Activated CD8-positive, alpha-beta memory T cell treated with anti-CD3 and anti-CD28 coated beads for 48 hours (primary cell): ENCODE data around the gene CHAF1A.

ENCODE experiments used
- DNase-seq, 3 experiments: peaks; one replicate each; pipeline ENCODE4 v3.0.0-alpha.2; 2020; ENCODE audit warnings: low read depth in 2 of 3, low spot score in 2 of 3

Gene CHAF1A

DNA sequence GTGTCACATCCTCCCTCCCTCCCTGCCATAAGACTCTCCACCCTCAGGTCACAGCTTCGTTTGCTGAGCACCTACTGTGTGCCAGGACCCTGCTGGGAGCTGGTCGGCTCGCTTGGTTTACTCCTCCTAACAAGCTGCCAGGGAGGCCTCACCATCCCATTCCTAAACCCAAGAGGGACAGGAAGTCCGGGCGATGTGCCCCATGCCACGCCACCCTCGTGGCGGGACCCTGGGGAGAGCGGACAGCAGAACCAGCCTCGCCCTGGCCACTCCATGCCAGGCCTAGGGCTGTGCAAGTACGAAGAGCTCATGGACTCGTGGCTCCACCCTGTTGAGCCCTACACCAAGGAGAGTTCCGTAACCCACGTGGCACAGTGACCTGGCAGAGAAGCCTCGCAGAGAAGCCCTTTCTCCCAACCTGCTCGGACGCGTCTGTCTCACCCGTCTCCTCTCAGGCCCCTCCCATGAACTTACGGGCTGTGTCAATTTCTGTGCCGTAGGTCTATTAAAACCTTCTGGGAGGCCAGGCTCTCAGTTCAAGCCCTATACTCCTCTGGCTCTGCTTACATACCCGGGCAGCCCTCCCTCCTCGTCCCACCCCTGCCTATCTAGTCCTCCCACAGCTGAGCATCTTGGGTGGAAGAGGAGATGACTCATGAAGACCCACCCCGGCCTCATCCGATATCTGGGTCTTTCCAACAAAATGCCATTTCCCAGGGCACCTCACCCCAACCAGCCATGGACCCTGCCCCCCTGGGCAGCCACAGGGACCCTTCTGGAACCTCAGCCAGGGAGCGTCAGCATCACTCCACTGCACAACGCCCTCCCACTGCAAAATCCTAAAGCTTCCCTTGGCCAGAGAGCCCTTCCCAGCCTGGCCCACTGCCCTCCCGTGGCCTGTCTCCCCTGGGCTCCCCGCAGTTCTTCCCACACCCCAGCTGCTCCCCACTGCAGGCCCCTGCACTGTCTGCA, 52.6 kb downstream of the CHAF1A start:
- no peak for DNase-seq

DNA sequence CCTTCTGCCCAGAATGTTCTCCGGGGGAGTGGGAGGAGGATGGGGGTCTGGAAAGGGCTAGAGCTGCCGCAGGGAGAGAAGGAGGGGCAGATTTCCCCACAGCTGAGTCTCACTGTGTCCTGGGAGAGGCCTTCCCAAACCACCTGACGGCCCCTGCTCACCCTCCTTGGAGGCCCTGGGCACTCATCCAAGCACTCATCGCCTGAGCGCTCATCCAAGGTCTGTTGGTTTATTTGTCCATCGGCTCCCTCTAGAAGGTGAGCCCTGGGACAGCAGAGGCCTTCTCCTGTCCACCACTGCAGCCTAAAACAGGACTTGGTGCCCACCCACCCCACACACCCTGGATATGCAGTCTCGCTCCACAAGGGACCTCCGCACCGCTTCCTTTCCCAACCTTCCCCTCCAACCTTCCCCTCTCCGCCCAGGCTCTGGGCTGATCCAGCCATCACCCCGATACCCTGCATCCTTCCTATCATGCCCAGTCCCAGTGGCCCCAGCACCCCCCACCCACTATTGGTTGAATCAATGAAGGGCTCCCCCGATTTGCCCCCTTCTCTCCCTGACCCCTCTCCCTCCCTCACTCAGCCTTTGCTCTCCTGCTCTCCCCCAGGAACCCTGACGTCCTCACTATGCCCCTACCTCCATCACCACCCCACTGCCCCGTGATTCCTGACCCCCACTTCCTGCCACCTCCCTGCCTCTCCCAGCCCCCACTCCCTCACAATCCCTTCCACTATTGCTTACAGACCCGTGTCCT, 53.5 kb downstream of the CHAF1A start:
- DNase-seq = no peak

DNA sequence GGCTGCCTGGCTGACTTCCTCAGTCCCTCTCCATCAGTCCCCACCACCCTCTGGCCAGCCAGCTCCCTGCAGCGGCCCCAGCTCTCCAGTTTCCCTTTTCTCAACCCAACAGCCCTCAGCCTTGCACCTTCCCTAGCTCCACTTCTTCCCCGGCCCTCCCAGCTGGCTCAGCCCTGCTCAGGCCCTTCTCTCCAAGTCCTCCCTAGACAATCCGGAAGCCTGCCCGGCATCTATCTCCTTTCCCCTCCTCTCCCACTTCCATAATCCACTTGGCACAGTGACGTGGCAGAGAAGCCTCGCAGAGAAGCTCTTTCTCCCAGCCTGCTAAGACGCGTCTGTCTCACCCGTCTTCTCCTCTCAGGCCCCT, 54.0 kb downstream of the CHAF1A start:
- DNase-seq = no peak

DNA sequence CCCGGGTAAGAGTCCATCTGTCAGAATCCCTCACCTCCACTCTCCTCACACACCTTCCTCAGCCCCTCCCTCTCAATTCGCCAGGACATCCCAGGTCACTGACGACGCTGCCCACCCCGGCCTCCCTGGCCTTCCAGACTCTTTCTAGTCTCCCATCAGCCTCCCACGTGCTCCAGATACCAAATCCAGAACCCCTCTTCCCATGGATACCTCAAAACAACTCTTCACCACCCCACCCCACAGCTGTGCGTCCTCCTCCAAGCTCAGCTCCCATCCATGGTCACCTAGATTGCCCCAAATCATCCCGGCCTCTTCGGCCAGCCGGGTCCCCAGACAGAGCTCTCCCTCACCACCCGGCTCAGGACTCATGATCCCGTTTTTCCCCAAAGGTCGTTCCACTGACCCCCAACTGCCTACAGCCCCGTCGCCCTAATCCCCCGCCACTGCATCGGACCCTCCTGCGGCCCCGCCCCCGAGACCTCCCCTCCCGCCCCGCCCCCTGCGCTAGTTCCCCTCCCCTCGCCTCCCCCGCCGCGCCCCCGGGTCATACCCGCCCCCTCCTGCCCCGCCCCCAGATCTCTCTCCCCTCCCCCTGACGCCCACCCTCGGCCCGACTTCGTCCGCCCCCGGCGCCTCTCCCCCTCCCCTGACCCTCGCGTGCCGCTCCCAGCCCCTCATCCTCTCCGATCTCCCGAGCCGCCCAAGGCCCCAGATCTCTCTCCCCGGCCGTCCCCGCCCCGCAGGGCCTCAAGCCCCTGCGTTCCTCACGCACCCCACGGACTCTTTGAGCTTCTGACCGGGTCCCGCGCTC, 54.6 kb downstream of the CHAF1A start:
- no peak for DNase-seq

DNA sequence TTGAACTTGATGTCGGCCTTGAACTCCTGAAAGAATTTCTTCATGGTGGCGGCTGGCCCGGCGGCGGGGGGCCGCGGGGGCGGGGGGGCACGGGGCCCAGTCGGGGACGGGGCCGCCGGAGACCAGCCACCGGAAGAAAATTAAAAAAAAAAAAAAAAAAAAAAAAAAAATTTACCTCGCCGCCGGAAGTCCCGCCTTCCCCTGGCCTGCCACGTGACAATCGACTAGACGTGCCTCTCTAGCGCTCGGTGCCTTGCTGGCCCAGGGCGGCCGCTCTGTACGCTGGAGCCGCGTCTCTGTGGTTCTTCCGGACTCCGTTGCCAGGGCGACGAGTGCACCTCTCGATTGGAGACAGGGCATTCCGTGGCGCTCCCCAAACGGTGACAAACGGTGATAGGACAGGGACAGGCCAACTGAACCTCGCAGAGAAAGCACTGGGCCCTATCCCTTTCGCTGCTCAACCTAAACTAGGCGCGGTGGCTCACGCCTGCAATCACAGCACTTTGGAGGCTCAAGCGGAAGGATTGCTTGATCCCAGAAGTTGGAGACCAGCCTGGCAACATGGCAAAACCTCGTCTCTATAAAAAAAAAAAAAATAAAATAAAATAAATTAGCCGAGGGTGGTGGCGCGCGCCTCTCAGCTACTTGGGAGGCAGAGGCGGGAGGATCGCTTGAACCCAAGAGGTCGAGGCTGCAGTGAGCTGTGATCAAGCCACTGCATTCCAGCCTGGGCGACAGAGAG, 55.4 kb downstream of the CHAF1A start, which contains the start of gene UBXN6:
TSS of gene UBXN6 (minus strand) at position 141 of the 742 bp plus-strand sequence. CDS start at position 44, 97 bp downstream.
- DNase-seq = peak; percentile 91

DNA sequence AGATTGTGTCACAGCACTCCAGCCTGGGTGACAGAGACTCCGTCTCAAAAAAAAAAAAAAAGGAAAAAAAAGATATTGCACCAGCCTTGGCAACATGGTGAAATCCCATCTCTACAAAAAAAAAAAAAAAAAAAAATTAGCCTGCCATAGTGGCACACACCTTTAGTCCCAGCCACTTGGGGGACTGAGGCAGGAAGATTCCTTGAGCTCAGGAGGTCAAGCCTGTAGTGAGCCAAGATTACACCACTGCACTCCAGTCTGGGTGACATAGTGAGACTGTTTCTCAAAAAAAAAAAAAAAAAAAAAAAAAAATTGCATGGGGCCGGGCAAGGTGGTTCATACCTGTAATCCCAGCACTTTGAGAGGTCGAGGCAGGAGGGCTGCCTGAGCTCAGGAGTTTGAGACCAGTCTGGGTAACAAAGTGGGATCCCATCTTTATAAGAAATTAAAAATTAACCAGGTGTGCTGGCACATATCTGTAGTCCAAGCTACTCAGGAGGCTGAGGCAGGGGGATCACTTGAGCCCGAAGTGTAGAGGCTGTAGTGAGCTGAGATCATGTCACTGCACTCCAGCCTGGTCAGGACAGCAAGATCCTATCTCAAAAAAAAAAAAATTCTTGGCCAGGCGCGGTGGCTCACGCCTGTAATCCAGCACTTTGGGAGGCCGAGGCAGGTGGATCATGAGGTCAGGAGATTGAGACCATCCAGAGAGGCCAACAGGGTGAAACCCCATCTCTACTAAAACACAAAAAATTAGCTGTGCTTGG, 62.6 kb downstream of the CHAF1A start:
- no peak for DNase-seq

DNA sequence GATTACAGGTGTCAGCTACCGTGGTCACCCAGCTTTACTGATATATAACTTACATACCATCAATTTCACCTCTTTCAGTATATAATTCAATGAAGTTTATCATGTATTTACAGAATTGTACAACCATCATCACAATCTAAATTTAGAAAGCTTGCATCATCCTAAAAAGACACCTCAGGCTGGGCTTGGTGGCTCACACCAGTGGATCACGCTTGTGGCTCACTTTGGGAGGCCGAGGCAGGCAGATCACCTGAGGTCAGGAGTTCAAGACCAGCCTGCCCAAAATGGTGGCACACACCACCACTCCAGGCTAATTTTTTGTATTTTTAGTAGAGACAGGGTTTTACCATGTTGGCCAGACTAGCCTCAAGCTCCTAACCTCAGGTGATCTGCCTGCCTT, 65.4 kb downstream of the CHAF1A start:
- DNase-seq = no peak

DNA sequence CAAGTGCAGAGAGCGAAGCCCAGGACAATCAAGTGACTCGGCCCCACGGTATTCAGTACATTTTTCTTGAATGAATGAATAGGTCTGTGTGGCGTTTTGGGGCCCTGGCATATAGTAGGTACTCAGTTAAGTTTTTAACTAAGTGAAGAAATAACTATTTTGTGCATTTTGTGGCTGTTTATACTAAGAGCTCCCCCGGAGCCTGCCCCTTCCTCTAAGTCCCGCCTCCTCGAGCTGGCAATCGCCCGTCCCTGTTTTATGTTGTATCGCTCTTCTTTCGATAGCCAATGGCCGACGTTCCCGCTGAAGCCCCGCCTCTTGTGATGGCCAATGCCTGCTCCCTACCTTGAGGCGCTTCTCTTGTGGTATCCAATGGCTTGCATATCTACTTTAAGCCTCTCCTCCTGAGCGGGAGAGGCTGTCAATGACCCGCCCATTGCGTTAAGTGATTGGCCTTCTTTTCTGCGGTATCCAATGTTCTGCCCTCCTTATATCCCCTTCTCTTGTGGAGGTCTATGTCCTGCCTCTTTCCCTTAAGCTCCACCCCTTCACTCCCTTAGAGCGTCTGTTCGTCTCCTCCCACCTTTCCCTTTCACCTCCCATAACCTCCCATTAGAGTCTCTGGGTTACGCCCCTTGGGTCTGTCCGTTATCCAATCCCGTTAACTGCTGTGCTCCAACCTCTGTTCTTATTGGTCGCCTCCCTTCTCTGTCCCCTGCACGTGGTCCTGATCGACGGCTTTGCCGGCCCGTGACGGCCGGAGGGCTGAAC, 69.1 kb downstream of the CHAF1A start:
- DNase-seq = peak; percentile 64 to 92 (median 85)

DNA sequence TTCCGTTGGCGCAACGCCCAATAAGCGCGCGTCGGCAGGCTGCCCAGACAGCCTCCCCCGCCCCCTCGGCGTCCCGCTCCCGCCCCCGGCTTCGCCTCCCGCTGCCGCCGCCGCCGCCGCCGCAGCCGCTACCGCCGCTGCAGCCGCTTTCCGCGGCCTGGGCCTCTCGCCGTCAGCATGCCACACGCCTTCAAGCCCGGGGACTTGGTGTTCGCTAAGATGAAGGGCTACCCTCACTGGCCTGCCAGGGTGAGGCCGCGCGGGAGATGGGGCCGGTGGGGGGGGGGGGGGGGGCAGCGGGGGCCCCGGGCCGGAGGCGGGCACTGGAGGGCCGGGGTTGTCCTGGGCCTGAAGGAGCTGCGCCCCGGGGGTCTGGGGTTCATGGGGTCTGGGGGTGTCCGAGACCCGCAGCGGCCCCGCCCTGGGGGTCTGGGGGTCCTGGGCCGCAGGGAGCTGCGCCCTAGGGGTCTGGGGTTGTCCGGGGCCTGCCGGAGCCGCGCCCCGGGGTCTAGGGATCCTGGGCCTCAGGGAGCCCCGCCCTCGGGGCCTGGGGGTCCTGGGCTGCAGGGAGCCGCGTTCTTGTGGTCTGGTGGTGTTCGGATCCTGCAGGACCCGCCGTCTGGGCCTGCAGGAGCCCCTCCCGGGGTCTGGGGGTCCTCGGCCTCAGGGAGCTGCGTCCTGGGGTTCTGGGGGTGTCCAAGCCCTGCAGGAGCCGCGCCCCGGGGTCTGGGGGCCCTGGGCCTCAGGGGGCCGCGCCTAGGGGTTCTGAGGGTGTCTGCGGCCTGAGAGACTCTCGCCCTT, 69.9 kb downstream of the CHAF1A start, which contains the start of gene HDGFL2:
TSS of gene HDGFL2 (plus strand) at position 124 of the 801 bp plus-strand sequence. CDS start at position 178, 54 bp downstream.
- peak in 1 of 3 experiments; percentile 69 for DNase-seq

DNA sequence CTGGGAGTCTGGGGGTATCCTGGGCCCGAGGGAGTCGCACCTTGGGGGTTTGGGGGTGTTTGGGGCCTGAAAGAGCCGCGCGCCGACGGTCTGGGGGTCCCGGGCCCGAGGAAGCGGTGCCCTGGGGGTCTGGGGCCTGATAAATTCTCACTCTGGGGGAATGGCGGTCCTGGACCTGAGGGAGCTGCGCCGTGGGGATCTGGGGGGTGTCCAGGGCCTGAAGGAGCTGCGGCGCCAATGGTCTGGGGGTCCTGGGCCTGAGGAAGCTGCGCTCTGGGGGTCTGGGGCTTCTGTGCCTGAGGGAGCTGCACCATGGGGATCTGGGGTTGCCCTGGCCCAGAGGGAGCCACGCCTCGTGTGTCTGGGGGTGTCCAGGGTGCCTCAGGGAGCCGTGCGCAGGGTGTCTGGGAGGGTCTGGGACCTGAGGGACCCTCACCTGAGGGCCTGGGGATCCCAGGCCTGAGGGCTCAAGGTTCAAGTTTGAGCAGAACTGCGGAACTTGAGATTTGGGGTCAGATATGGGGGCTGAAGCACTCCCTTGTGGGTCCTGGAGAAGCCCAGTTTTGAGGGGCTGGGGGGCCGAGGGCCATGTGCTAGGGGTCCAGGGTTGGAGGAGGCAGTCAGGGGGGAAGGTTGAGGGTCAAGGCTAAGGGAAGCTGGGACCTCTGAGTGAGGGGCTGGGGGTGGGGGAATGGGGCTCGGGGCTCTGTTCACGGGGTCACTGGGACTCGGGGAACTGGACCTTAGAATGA, 70.7 kb downstream of the CHAF1A start:
- no peak for DNase-seq

DNA sequence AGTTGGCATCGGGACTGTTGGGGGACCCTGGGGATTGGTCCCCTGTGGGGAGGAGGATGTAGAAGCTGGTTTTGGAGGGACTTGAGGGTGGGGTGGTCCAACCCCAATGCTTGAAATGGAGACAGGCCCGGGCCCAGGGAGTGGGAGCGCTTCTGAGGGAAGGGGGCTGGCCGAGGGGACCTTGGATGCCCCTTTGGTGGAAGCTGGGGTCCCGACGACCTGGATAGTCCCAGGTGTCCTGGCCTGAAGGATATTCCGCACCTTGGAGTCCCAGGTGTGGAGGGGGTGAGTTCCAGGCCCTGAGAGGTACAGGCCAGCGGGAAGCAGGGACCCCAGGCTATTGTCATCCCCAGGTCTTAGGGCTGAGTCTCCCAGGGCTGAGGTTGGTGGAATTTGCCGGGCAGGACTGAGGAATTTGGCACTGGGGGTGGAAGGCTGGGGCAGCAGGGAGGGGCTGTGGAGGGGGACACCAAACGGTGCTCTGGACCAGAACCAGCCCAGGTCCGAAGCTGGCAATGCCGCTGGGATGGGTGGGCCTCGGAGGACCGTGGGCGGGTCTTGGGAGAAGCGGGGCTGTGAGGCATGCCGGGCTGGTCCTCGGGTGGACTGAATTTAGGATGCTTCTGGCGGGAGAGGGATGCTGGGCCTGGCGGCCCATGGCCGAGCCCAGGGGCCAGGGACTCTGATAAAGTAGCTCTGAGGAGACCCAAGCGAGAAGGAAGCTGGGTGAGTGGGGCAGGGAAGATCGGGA, 71.5 kb downstream of the CHAF1A start:
- DNase-seq = no peak

DNA sequence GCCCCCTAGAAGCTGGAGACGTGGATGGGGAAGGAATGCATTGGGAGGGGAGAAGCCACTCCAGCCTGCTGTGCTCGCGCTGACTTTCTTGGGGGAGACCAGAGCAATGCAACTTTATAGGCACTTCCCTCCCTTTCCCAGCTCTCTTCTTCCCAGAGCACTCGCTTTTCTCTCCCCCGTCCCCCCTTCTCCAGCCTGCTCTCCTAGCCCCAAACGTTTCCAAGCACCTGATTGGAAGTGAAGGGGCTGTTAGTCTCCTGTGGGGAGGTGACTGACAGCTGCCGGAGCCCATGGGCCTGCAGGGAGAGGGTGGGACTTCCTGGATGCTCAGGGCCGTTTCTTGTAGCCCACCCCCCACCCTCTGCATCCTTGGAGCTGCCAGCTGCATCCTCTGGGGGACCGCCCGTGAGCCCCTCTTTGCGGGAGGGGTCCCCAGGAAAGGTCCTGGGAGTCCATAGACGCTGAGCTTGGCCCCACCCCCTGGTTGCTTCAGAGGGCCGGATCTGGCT, 72.1 kb downstream of the CHAF1A start:
- DNase-seq = no peak

DNA sequence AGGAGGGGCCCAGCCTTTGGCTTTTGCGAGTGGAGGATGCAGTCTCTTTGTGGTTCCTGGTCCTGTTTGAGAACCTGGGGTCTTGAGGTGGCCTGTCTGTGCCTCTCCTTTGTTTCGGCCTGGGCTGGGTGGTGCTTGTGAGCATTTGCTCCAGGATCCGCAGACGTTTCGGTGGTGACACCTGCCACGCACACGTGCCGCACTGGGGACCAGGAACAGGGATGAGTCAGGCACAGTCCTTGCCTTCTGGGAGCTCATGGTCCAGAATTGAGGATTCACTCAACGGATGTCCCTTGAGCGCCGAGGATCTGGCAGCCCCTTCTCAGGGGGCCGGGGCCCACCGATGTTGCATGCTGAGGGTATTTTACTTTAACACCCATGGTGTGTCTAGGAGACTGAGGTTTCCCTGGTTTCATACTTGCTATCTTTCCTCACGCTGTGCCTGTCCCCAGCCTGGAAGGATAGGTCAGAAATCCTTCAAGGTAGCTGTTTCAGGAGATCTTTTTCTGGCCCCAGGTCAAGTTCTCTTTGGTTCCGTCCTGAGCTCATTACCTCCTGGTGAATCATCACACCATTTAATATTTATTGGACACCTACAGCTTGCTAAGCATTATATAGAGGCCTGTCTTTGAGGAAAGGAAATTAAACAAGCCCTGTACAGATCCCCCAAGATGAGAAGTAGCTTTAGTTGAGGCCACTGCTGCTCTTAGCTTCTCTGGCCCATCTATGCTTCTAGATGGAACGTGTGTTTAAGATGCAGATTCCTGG, 74.8 kb downstream of the CHAF1A start:
- DNase-seq = no peak

DNA sequence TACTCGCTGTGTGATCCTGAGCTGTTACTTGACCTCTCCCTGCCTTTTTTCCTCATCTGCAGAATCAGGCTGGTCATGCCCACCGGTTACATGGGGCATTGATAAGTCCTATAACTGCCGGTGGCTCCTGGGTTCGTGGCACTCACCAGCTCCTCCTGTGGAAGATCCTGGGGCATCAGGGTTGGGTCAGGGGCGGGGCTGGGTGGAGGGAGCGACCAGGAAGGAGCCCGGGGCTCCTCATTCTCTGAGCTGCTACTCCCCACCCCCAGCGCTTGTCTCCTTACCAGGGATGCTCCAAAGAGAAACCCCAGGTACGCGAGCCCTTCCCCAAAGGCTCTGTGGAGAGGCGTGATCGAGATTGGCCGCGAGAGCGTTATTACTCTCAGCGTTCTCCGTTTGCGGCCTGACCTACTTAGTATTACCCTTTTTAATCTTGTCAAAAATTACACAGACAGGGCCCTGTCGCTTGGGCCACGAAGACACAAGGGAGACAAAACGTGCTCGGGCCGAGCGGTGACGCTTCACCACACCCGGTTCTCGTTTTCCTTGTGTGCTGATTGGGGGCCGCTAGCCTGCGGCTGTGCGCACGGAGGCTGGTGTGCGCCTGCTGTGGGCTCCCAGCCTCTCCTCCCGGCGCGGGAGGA, 80.4 kb downstream of the CHAF1A start:
- no peak for DNase-seq

DNA sequence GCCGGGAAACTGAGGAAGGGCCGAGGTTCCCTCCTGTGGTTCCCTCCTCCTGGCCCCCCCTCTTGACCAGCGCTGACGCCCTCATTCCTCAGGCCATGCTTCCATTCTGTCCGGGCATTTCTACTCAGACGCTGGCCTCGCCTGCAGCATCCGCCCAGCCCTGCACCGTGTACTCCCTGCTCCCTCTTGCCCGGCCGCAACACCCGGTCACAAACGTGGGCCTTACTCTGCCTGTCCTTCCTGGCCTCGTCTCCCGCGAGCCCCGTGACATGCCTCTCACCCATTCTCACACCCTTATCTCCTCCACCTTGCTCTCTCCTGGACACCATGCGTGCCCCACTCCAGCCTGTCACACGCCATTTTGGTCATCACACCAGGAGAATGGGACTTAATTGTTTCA, 80.9 kb downstream of the CHAF1A start:
- no peak for DNase-seq
